Hematopoietic multipotent progenitor cell (in vitro differentiated cells): Measurements from ENCODE around the gene SAMD8. TPM values are rescaled to one million over a fixed set of nuclear protein-coding genes. Genes with fewer than 3 reads are reported as not detected.

ENCODE experiments used
- DNase-seq, 3 donors: peaks; one replicate each; pipeline ENCODE4 v3.0.0-alpha.2; 2011 to 2015; ENCODE audit warnings: low read depth in 2 of 3, low spot score in 2 of 3
- total RNA-seq: library from RNA; depleted of rRNA; stranded (reverse); fragments of >200 nt; gene quantifications from one replicate; pipeline ENCODE4 v1.2.3, GENCODE V29; 2012

SAMD8 gene
- 13.2 TPM for total RNA-seq

GRCh38 chr10:75111365-75111906, at the start of gene SAMD8:
SAMD8 (plus strand) TSS chr10:75111656; CDS start chr10:75150529, 38,873 bp downstream.
- DNase-seq, result peak; percentile 85 to 99 (median 98)

DNA sequence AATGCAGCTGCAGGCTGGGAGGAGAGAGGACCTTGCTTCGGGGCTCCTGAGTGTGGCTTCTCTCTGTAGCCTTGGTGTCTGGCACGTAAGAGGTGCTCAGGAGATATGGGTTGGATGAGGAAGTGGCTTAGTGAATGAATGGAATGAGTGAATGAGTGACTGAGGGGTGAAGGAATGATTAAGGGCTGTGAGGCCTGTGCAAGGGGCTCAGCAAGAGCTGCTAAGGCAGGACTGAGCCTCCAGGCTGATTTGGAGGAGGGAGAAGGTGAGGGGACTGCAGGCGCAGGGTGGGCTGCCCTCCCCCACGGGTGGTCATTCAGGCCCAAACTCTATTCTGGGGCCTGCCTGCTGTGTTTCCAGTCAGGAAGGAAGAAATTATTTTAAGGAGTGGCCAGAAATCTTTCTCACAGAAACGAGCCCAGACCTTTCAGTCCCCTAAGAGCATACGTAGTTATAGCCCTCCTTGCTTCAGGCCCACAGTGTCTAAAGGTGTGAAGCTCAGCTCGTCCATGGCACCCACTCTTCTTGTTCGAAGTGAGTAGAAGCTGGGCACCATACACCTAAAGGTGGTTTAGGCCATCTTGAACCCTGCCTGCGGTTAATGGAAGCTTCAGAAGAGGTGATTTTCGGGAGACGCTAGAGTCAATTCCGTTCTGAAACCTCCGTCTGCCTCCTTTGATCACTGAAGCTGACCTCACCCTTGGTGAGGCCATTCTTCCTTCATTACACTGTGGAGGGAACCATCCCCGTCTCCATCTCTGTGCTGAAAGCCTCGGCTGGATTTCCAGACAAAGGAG, 49.5 kb upstream of the SAMD8 start:
- no peak for DNase-seq

- DNase-seq, result peak in 1 of 3 donors; percentile 54
Measured at GRCh38 chr10:75062506-75063299, 48.8 kb upstream of the SAMD8 start.

DNA sequence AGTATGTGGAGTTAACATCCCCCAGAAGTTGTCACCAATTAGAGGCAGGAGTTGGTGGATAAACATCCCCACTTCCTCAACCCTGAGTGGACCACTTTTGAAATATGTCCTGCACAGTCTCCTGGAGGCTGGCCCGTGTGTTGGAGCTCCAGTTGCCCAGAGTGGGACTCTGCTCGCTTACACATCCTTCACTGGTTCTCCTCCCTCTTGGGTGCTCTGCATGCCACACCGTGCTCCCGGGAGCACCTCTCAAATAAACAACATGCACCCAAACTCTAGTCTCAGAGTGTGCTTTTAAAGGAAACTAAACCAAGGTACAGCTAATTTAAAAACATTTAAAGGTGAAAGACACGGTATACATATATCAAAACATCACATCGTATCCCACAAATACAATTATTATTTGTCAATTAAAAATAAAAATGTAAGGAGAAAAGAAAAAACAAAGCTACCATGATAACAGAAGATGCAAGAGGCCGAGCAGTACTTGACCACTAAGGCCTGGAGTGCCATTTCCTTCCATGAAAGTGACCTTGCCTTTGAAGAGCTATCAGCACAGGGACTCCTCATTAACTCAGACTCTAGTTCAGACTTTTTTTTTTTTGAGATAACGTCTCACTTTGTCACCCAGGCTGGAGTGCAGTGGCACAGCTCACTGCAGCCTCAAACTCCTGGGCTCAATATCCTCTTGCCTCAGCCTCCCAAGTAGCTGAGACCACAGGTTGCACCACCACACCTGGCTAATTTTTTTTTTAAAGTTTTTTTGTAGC, 47.8 kb upstream of the SAMD8 start:
- no peak for DNase-seq

DNA sequence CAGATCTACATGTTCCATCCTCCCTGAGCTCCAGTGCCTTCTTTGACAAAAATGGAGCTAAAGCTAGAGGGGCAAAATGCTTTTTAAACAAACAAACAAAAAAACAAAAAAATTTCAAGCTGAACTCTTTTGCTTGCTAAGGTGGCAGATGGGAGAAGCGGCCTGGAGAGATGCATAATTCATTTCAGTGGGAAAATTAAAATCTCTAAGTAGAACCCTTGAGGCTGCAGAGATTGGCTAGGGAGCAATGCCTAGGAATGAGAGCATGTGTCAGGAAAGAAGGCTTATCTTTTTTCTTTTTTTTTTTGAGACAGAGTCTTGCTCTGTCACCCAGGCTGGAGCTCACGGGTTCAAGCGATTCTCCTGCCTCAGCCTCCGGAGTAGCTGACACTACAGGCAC, 46.4 kb upstream of the SAMD8 start:
- DNase-seq, result no peak

GRCh38 chr10:75066271-75066670, 45.2 kb upstream of the SAMD8 start:
- no peak for DNase-seq

DNA sequence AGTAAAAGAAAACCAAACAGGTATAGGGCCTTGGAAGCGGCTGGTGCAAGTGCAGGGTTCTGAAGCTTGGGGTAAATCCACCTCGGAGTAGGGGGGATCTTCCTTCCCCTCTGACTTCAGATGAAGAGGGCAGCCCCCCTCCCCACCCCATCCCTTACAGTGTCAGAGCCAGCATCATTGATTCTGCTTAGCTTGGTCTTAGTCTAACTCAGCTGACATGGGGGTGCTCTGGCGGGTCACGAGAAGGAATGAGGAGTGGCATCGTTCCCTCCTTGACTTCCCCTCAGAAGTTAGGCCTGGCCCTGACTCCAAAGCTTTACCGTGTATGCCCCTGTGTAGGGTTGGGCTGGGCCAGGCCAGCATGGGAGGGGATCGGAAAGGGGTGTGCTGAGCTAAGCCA, 44.2 kb upstream of the SAMD8 start:
- DNase-seq, result no peak

DNA sequence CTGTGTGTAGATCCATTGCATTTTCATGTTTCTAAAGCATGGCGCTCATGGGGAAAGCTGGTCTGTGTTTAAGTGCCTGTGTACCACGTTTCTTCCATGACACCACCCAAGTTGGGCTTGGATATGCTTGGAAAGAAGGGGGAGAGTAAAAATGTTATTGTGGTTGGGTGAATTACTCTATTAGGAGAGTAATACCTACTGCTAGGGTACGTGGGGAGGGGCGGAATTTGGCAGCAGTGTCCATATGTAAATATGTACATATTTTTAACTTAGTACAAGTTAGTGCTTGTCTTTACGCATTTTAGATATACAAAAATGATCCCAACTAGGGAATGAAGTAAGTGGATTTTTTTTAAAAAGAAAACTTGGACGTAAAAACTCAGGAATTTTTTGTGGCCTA, 42.9 kb upstream of the SAMD8 start:
- DNase-seq, result no peak

DNA sequence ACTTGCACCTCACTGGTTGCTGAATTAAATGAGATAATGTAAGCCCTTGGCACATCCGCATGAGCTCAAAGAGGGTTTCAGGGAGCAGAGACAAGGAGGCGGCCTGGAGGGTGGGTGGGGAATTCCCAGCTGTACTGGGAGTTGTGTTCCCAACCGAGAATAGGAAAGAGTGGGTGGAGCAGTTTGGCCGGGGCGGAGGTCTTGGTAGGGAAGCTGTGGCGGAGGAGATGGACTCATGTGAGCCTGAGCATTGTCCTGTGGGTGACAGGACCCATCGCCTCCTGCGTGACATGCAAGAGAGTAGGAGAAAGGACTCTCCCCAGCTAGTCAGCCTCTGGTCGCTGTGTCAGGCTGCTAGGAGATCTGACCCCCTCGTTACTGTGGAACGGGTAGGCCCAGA, 41.0 kb upstream of the SAMD8 start:
- no peak for DNase-seq

DNA sequence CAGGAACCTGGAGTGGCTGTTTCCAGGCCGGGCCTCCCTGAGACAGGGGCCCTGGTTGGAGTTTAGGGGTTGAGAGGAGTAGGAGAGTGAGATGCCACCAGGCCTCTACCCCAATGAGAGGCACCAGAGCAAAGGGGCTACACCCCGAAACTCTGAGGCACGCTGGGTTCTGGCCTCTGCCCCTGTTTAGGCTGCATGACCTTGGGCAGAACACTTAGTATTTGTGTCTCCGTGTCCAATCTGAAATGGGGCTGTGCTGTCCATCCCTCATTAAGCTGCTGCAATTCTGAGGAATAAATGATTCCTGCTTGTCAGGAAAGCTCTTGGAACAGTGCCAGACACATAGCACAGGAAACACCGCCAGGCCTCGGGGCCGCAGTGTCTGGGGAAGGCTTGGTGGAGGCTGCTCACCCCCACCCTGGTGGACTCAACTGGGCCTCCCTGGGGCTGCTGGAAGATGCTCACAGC, 40.5 kb upstream of the SAMD8 start:
- DNase-seq, result no peak

- no peak for DNase-seq
Measured at GRCh38 chr10:75071756-75072155, 39.7 kb upstream of the SAMD8 start.

DNA sequence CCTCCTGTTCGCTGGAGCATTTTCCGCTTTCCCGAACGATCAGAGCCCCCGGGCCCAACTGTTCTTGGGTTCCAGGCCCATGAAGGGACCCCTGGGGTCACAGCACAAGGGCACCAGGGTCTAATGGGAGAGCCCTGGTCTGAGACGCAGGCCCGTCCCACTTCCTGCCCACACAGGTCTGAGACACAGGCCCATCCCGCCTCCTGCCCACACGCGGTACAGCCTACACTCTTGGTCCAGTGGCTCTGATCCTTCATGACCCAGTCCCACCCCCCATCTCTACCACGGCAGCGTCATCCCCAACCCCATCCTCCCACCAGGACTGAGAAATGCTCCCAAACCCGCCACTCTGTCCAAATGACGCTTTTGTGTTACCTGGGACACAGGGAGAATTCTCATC, 38.7 kb upstream of the SAMD8 start:
- DNase-seq, result no peak

- DNase-seq, result no peak
Measured at GRCh38 chr10:75073442-75073841, 38.0 kb upstream of the SAMD8 start.

DNA sequence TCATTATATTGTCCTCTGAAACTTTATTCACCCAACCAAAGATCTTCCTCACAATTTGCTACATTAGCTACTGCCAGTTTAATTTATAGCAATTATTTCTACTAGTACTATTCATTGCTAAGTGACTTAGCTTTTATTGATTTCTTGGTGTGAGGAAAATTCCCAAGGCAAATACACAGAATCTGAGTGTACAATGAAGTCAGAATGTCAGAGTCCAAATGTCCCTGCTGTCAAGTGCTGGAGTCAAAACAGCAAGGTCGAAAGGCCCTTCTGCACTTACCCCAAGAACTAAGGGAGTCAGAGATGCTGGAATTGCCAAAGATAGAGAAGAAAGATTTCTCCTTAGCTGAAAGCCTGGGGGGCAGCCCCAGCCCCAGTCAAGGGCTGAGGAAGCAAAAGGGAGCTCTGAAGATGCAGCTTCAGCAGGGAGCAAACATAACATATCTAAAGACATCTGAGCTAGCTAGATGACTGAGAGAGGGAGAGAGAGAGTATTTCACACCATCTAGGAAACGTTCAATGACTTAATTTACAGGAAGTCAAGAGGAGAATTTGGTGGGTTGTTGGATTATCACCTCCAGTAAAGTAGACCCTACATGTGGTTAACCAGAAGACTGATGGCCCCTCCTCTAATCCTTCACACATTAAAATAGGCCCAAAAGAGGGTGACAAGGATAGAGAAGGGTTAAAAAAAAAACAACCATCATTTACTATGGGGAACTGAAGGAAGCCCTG, 36.6 kb upstream of the SAMD8 start:
- no peak for DNase-seq

- DNase-seq, result no peak
Measured at GRCh38 chr10:75076348-75076747, 35.1 kb upstream of the SAMD8 start.

GRCh38 chr10:75079436-75080083, 31.9 kb upstream of the SAMD8 start:
- no peak for DNase-seq

DNA sequence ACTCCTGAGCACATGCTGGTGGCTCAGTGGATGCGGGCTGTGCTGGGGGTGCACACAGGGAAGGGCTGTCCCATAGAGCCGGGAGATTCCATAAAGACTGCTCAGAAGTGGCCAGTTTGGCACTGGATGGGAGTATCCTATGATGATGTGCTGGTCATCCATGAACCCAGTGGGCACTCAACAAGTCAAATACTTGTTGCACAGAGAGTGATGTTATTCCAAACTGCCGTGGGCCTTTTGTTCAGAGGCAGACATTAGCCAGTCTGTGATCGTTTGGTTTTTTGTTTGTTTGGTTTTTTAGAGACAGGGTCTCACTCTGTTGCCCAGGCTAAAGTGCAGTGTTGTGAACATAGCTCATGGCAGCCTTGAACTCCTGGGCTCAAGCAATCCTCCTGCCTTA, 30.9 kb upstream of the SAMD8 start:
- no peak for DNase-seq

DNA sequence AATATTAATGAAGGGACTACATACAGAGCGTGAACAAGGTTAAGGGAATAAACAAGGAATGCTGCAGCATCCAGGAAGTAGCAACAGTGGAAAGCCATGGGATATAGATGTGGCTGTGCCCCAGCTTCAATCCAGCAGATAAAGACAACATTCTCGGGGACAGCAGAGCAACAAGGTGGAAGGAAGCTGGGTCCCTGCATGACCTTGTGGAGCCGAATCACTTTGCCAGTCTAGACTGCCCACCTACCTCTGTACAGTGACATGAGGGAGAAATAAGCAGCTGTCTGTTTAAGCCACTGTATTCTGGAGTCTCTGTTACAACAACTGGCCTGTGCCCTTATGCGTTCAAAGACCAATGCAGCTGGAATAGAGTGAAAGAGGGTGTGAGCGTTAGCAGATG, 30.1 kb upstream of the SAMD8 start:
- no peak for DNase-seq

DNA sequence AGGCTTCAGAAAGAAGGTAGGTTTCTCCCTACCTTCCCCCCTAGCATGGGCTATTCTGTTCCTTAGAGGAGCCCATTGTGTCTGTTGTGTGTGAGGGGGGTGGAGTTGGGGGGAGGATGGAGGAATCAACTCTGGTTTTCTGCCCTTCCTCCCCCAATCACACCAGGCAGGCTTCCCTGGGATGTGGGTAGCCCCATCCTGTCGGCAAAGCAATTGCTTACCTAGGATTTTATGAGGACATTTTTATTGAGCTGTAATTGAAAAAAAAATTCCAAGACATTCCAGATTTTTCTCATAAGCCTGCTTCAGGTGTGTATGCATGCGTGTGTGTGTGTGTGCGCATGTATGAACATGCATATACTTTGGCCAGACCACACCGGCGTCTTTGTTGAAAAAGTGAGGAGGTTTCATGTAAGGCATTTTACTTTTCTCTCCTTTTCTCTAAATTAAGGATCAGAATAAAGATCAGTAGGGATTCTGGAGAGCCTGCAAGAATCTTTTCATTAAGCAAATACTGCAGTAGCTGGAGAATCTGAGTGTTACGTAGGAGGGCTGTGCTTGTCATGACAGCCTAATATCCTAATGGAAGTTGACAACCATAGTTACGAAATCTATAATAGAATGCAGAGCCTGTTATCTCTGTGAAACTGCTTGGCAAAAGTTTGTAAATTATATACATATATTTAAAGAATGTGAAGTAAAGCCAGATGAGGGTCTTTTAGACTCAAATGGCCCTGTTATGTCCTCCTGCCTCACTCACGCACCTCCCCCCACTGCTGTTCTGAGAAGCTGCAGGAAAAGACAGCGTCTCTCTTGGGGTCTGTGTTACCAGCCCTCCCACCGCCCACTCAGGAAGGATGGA, 27.3 kb upstream of the SAMD8 start:
- no peak for DNase-seq
